ENCODE results near the gene AK3. TPM values are rescaled to one million over a fixed set of nuclear protein-coding genes. Genes with fewer than 3 reads are reported as not detected.

The AK3 gene
- total RNA-seq, 1 donor from 2014 or later: 28.9 TPM

GRCh38 chr9:4709380-4709779, 31.6 kb downstream of the AK3 start:
- intact Hi-C loops (cut with micrococcal nuclease): no loop called here

DNA sequence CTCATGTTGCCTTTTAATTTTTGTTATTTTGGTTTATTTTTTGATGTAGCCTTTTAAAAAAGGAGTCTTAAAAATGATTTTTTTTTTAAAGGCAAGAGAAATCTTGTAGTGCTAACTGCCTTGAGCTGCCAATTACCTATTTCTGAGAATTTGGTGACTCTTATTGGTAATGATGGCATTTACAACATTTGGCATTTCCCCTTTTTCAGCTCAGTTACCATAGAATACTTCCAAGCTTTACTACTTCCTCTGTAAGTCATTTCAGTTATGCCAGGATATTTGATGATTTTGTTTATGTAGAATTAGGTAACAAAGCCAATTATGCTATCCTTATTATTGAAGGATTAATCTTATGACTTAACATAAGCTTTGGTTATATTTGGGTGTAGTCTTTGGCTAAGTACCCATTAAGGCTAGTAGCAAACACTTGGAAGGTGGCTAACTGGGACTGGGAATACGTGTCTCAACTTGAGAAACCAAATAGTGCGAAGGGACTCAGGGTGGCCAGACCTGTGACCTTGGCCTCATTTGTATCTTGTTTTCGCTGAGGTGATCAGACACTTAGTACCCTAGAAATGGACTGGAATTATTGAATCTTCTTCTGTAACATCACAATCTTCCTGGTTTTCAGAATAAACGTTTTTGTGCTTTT, 33.9 kb downstream of the AK3 start:
- intact Hi-C loops (cut with micrococcal nuclease): no loop called here

DNA sequence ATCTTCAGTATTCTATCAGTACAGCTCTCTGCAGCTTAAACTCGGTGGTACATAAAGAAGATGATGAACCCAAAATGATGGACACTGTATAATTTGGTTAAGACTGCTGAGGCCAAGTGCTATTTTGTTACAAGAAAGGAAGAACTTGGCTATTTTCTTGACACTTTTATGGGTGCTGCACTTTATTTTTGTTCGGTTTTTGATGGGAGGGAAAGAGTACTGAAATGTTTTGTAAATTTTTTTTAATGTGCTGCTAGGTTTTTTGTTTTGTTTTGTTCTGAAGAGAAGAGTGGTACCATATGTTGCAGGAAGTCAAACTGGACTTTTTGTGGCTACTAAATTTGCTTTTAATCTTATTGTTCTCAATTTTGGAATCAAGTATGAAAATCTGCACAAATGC, 35.0 kb downstream of the AK3 start:
- intact Hi-C loops (cut with micrococcal nuclease): no loop called here

- intact Hi-C loops (cut with micrococcal nuclease): no loop called here
Measured at GRCh38 chr9:4704129-4704528, 36.9 kb downstream of the AK3 start.

DNA sequence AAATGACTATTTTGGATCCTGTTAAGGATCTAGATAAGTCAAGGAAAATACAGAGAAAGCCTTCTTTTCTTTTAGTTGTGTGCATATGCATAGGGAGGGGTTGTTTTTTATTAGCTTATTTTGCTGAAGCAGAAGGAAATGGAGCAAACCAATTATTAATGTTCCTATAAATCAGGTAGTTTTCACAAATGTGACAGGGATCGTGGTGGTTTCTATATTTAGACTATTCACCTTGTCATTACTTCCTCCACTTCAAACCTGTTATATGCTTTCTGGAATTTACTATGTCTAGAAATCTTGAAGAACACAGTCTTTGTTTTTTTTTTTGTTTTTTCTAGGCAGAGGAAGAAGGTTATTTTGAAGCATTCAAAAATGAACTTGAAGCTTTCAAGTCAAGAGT, 39.5 kb downstream of the AK3 start:
- intact Hi-C loops (cut with micrococcal nuclease): no loop called here

DNA sequence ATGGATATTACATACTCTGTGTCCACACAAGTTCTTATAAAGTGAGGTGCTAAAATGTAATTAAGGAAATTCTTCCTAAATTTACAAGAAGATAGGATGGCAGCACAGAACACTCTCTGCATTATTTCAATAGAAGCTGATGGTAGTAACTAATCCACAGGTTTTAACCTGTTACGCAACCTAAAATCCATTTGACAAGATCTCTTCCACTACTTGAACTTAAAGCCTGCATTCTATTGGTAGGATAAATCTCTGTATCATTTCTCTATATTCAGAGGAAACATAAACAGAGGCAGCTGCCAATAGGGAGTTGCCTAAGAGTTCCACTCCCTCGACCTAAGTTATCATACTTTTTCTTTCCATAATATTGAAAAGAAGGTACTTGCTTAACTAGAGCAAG, 40.1 kb downstream of the AK3 start:
- intact Hi-C loops (cut with micrococcal nuclease): no loop called here

- intact Hi-C loops (cut with micrococcal nuclease): no loop called here
Measured at GRCh38 chr9:4700091-4700490, 40.9 kb downstream of the AK3 start.

- intact Hi-C loops (cut with micrococcal nuclease): no loop called here
Measured at GRCh38 chr9:4691795-4692194, 49.2 kb downstream of the AK3 start.

GRCh38 chr9:4690144-4690543, 50.9 kb downstream of the AK3 start:
- intact Hi-C loops (cut with micrococcal nuclease): no loop called here

- intact Hi-C loops (cut with micrococcal nuclease): loop anchor here (1.0 kb wide), 1 partner anchor 9 kb away; no protein-coding TSS in a partner anchor
Measured at GRCh38 chr9:4689687-4690104, 51.3 kb downstream of the AK3 start.

DNA sequence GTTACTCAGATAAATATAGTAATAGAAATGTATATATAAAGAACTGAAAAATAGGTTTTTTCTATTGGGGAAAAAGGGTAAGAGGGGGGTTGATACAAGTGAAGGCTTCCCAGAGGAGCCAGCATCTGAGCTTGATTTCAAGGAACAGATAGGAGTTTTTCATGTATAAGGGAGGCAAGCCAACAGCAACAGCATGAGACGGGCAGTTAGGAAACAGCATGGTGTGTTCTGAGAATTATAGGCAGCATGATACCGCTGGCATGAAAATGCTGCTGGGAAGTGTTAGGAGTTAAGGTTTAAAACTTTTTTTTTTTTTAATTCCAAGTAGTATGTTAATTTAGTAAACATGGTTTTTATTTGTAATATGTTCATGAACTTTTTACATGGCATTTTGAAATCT, 52.0 kb downstream of the AK3 start:
- intact Hi-C loops (cut with micrococcal nuclease): loop anchor here (1.0 kb wide), 1 partner anchor 9 kb away; no protein-coding TSS in a partner anchor

DNA sequence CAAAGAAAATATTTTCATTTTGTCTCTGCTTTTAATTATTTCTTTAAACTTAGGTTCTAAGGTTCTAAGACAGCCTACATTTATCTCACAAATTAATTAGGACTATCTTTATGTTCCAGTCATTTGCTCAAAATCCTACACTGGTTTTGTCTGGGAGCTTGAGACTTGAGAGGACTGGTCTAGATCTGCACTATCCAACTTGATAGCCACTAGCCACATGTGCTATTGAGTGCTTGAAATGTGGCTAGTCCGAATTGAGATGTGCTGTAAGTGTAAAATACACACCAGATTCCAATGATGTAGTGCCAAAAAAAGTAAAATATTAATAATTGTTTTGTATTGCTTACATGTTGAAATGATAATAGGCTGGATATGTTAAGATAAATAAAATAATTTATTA, 54.4 kb downstream of the AK3 start:
- intact Hi-C loops (cut with micrococcal nuclease): no loop called here

GRCh38 chr9:4686112-4686511, 54.9 kb downstream of the AK3 start:
- intact Hi-C loops (cut with micrococcal nuclease): no loop called here

DNA sequence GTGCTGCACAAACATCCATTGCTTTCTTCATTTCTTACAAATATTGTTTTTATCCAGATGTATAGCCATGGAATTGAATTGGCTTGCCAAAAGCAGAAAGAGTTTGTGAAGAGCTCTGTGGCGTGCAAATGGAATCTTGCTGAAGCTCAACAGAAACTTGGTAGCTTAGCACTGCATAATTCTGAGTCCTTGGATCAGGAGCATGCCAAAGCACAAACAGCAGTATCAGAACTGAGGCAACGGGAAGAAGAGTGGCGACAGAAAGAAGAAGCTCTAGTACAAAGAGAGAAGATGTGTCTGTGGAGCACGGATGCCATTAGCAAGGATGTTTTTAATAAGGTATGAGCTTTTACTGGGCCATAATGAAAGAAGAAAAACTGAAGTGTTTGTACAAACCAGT, 56.2 kb downstream of the AK3 start:
- intact Hi-C loops (cut with micrococcal nuclease): no loop called here

DNA sequence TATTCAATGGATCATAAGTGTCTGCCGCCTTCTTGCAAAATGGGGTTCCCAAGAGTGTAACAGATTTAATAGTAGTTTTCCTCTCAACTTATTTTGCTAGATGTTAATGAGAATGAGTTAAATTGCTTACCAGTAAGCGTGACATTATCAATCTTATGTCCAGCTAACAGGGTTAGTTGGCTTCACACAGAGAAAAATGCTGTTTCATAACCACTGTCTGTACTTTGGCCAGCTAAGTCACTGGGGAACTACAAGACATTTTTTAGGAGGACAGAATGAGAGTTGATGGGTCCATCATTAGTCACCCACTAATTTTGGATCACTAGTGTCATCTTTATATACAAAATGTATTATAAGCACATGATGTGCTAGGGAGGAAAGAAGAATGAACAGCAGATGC, 60.3 kb downstream of the AK3 start:
- intact Hi-C loops (cut with micrococcal nuclease): loop anchor here (1.0 kb wide), 2 partner anchors 9 to 45 kb away; no protein-coding TSS in a partner anchor

GRCh38 chr9:4680173-4680525, 60.9 kb downstream of the AK3 start:
- intact Hi-C loops (cut with micrococcal nuclease): loop anchor here (1.0 kb wide), 2 partner anchors 9 to 45 kb away; no protein-coding TSS in a partner anchor

DNA sequence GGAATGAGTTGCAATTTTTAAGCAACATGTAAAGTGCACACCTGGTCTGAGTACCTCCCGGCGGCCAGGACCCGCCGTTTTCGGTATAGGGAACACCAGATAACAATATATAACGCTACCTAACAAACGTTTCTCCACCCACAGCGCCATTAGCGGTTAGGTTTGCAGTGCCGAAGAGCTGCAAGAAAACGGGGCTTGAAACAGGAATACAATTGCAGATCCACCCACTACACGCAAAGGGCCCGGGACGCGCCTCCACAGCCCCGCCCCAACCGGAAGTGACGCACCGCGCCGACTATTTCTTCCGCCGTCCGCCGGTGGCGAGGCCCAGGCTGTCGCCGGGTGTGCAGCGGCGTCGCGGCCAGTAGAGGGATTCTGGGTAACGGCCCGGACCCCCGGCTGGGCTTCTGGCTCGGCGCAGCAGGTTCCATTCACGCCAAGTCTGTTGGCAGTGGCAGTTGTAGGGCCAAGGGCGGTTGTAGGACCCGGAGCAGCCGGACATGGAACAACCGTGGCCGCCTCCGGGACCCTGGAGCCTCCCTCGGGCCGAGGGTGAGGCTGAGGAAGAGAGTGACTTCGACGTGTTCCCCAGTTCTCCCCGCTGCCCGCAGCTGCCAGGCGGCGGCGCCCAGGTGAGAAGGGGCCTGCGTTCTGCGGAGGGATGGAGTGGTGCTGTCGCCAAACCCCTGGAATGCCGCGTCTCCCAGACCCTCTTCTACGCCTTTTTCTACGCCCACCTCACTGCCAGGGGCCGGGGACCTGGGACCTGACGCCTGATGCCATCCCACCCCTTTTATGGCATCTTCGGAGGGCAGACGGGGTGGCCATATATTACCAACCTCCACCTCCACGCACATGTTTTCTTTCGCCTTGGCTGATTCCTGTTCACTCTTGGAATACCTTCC, 61.5 kb downstream of the AK3 start, which contains the start of gene CDC37L1:
Gene CDC37L1 (plus strand): TSS at position 302 of the 905 bp plus-strand sequence. CDS start 199 bp downstream, at position 501.
- intact Hi-C loops (cut with micrococcal nuclease): loop anchor here (1.0 to 5.0 kb wide), 11 partner anchors 10 to 1835 kb away; partner anchors contain the start of genes AK3, JAK2, PDCD1LG2 and PLPP6

- intact Hi-C loops (cut with micrococcal nuclease): loop anchor here (1.0 to 5.0 kb wide), 9 partner anchors 16 to 1834 kb away; partner anchors contain the start of genes AK3, JAK2, PDCD1LG2 and PLPP6
Measured at GRCh38 chr9:4678679-4679267, 62.2 kb downstream of the AK3 start.

GRCh38 chr9:4677392-4677791, 63.6 kb downstream of the AK3 start:
- intact Hi-C loops (cut with micrococcal nuclease): loop anchor here (5.0 kb wide), 2 partner anchors 260 to 950 kb away; partner anchors contain the start of gene RIC1

DNA sequence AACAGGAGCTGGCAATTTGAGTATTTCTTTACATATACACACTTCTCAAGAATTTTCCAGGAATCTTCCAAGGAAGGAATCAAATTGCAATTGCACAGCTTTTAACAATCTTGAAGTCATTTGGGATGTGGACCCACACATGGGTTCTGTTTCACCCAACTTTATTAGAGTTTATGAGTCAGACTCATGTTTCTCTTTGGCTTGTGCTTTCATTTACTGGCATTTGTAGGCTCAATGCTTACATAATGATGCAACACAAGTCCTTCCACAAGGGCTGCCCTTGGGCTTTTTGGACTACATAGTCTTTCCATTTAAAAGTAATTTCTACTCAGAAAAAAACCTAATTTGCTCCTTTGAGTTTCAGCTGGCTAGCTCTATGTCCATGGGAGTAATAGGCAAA, 66.2 kb downstream of the AK3 start:
- intact Hi-C loops (cut with micrococcal nuclease): loop anchor here (5.0 kb wide), 2 partner anchors 263 to 953 kb away; partner anchors contain the start of gene RIC1

DNA sequence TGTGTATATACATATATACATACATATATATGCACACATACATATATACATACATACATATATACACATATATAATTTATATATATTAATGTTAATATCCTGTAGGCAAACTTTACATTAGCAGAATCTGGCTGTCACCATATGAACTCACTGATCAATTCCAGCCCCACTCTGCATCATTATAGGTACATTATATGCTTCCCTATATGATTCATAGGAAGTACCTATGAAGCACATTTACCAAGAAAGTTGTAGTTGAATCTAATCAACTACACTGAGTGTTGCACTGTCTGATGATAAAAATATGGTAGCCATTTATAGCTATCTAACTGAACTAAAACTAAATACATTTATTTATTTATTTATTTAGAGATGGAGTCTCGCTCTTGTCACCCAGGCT, 69.3 kb downstream of the AK3 start:
- intact Hi-C loops (cut with micrococcal nuclease): no loop called here

DNA sequence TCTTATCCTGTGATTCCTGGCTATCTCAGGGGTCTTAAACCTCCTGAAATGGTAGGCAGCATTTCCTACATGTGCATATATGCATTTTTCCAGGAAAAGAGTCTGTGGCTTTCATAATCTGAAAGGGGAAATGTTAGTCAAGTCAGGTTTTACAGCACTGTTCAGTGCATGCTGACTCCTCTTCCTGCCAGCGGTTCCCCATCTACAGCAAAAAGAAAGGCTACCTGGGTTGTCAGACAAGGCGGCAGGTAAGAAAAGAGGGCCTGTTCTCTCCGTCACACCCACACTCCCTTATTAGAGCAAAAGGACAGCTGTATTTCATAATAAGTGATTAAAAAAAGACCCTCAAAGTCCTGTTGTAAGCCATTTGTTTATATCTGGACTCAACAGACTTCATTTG, 70.4 kb downstream of the AK3 start:
- intact Hi-C loops (cut with micrococcal nuclease): no loop called here
